Fibroblast of skin of left quadriceps (primary cell): ENCODE measurements around the gene CACNA1C.

ENCODE experiments used
- DNase-seq, 2 experiments: peaks; one replicate each; pipeline ENCODE4 v3.0.0-alpha.2; 2013; ENCODE audit warnings: low read depth in 2 of 2

Gene CACNA1C

GRCh38 chr12:2586156-2587038 is 533.6 kb downstream of the CACNA1C start:
- no peak for DNase-seq

- no peak for DNase-seq
Measured at GRCh38 chr12:2588345-2588744, 535.6 kb downstream of the CACNA1C start.

DNA sequence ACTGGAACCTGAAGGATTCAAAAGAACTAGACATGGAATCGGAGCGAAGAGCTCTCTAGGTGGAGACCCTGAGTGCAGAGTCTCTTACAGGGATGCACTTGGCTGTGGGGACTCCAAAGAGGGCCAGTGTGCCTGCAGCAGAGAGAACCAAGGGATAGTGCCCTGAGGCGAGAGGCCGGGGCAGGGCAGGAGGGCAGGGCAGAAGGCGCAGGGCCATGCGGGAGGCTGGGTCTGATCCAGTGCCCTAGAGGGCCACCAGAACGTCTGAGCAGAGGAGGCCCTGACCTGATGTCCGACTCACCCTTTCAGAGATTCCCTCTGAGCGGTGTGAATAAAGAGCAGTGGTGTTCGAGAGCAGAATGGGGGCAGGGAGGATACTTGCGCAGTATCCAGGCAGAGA is 536.6 kb downstream of the CACNA1C start:
- no peak for DNase-seq

- no peak for DNase-seq
Measured at GRCh38 chr12:2593045-2593444, 540.3 kb downstream of the CACNA1C start.

DNA sequence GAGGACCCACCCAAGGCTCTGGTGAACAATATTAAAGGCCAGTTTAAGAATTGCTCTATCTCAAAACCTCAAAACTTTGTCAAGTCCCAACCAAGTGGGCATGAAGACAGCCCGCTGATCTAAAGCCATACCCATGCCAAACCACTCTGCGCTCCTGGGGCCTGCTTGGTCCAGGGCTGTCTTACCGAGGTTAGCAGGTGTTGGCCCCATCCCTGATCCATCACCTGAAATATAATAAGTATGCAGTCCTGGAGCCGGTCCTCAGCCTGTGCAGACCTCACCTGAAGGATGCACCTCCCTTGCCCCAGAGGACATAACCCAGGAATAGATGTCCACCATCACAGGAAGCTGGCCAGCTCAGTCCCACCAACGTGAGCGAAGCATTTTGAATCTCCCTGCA is 543.7 kb downstream of the CACNA1C start:
- no peak for DNase-seq

GRCh38 chr12:2605301-2605700 is 552.5 kb downstream of the CACNA1C start:
- no peak for DNase-seq

DNA sequence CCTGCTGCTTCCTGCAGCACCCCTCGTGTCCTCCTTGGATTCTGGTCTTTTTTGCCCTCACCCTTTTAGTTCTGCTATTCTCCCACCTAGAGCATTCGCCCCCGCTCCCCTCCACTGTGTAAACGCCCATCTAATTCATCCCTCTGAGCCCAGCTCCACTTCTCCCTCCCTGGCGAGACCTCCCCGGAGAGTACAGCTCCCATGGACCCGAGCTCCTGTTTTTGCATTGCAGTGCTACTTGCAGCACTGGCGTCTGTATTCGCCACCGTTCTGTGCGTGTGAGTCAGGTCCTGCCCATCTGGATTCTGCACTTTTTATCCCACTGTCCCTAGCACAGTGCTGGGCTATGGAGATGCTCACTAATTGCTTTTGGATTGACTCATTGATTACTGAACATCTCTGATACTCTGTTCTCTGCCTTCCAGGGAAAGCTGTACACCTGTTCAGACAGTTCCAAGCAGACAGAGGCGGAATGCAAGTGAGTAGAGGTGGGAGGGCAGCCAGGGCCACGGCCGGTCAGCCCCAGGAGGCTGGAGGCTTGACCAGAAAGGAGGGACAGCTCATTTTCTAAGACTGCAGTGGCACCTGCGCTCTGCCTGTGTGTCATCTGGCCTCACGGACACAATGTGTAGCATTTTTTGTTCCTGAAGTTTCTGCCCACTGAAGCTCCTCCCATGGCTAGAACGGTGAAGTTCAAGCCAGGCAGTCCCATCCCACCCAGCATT is 553.6 kb downstream of the CACNA1C start:
- no peak for DNase-seq

GRCh38 chr12:2607881-2608607 is 555.3 kb downstream of the CACNA1C start:
- DNase-seq = no peak

GRCh38 chr12:2608608-2608945 is 555.8 kb downstream of the CACNA1C start:
- DNase-seq = no peak

DNA sequence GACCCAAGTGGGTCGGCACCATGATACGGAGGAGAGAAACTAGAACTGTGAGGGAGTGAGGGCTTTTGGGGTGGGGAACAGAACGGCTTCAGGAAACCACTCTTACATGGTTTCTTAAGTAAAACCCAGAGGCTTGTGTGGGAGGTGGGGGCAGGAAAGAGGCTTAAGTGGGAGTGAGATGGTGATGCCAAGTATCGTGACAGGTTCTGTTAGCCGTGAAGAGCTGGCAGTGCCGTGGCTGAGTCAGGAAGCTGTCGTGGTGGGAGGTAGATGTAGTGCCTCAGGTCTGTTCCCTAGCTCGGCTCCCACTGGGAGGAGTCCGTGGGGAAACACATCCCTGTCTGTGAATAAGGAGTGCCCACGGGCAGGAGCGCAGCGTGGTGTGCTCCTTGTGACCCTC is 556.2 kb downstream of the CACNA1C start:
- no peak for DNase-seq

- DNase-seq = no peak
Measured at GRCh38 chr12:2610358-2610757, 557.6 kb downstream of the CACNA1C start.

GRCh38 chr12:2613326-2614073 is 560.7 kb downstream of the CACNA1C start:
- DNase-seq = peak; percentile 92

DNA sequence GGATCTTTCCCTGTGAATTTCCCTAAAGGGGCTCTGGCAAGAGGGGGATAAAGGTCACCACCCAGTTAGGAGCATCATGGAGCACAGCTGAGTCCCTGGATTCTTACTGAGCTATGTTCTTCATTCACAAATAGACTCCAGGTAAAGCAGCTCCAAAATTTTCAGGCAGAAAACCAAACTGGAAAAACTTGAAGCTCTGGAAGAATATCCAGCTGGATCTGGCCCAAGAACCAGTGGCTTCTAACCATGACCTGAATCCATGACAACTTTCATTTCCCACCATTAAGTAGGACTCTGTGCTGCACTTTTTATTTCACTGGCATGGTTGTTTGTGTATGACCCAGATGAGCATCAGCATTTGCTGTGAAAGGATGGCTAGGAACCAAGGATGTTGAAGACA is 561.6 kb downstream of the CACNA1C start:
- DNase-seq = no peak

- DNase-seq = peak; percentile 36 to 45
Measured at GRCh38 chr12:2615665-2616402, 563.0 kb downstream of the CACNA1C start.

GRCh38 chr12:2616763-2617162 is 564.0 kb downstream of the CACNA1C start:
- no peak for DNase-seq

DNA sequence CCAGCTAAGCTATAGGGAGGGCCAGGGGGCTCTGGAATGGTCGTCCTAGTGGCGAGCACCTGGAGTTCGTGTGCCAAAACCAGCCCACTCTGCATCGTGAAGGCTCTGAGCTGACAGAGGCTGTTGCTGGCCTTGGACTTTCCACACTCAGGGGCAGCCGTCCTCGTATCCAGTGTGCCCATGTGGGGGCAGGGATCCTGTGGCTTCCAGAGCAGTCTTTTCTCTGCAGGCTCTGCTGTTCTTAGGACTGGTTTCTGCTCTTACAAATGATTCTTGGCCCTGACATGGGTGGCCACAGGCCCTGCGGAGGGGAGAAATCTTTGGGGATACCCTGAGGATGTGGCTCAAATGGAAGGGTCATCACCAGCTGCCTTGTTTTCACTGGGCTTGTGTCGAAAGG is 564.6 kb downstream of the CACNA1C start:
- DNase-seq = no peak

DNA sequence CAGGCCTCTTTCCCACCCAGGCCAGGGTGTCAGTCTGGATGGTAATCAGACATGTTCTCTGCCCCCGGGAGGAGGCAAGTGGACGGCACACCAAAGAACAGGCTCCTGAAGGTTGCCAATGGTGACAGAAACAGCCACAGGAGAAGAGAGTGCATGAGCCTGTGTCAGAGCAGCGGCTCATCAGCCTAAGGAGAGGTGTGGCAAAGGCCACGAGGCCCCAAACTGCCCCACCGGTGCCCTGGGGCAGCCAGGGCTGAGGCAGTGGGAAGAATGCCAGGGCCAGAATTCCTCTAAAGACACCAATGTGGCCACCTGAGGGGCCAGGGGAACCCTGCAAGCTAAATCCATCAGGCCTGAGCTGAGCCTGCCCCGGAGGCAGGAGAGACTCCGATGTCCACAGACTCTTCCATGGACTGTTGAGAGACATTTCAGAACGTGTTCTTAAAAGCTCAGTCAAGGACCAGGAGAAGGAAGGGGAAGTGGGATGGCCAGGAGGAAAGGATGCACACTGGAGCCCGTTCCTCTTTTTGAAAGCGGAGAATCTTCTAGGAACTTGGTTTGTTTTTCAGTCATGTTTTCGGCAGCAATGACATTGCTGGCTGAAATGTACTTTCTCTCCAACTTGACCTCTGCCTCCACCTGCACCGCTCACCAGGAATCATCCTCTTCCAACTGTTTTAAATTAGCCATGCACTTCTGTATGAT is 565.7 kb downstream of the CACNA1C start:
- no peak for DNase-seq

DNA sequence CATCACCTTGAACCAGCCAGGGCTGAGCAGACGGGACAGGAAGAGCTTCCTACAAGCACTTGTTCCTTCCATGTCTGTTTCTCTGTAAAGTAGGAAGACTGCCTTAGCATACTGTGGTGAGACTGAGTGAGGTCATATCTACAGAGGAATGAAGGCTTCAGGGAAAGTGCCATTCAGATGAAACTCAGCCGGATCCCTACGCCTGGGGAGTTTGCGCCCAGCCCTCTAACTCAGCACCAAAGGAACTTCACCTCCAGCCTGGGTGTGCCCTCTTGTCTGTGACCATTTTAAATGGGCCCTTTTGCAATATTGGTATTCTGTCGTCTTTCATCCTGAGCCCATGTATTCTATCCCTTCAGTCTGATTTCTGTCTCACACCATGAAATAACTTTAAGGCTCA is 566.3 kb downstream of the CACNA1C start:
- DNase-seq = no peak

DNA sequence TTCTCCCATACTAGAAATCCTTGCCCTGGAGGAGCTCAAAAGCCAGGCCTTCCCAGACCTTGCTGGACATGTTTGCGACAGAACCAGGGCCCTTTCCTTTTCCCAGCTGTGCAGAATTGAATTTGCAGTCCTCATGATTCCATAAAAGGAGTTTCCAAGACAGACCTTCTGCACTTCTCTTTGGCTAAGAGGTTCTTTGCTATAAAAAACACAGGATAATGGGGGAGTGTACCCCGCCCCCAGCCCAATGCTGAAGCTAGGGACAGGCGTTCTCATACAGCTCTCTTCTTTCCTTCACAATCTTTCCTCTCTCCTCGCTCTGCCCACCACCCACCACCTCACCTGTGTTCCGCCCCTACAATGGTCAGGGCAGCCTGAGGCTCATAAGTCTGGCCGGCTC is 569.7 kb downstream of the CACNA1C start:
- no peak for DNase-seq

GRCh38 chr12:2623472-2623871 is 570.7 kb downstream of the CACNA1C start:
- DNase-seq = no peak
